Colonic mucosa (tissue), 4 donors: ENCODE data around the gene NFATC2IP. TPM values are rescaled to one million over a fixed set of nuclear protein-coding genes. Genes with fewer than 3 reads are reported as not detected.

Source experiments
- DNase-seq: peaks from one replicate; pipeline ENCODE4 v3.0.0-alpha.2; 2020
- H3K27ac ChIP-seq: fragments of 200-600 bp; one replicate; pipeline ENCODE4 v1.8.0; 2021
- H3K27me3 ChIP-seq: fragments of 200-600 bp; one replicate; pipeline ENCODE4 v1.8.0; 2021
- H3K36me3 ChIP-seq: fragments of 200-600 bp; one replicate; pipeline ENCODE4 v1.8.0; 2021
- H3K4me1 ChIP-seq: fragments of 200-600 bp; one replicate; pipeline ENCODE4 v1.8.0; 2021; ENCODE audit warnings: mild to moderate bottlenecking
- H3K4me3 ChIP-seq: fragments of 200-600 bp; one replicate; pipeline ENCODE4 v1.8.0; 2021
- H3K9ac ChIP-seq, 2 donors: one replicate each; pipeline ENCODE4 v1.7.0; 2013; ENCODE audit warnings: control low read depth in 2 of 2, low read depth in 2 of 2, low read length in 2 of 2
- H3K9me3 ChIP-seq: fragments of 200-600 bp; one replicate; pipeline ENCODE4 v1.8.0; 2021
- intact Hi-C: fragments of 100-400 bp; cut with DNase I; formaldehyde crosslinking; loops from one replicate; pipeline ENCODE4 v1.14.1; 2022
- total RNA-seq, 2 donors: library from RNA; stranded (reverse); fragmentation: NEBNext Ultra II Directional in 1 of 2; extraction: Animal tissue kit (Norgen Biotek cat#: 25700) in 1 of 2; gene quantifications; one replicate each; pipeline ENCODE4 v1.2.1, GENCODE V29; 2021
- TF ChIP-seq, protein P1 (sequence below): fragments of 200-600 bp; IDR thresholded peaks from one replicate; pipeline ENCODE4 v1.8.0; 2022; ENCODE audit warnings: antibody characterized with exemption, mild to moderate bottlenecking
- donor health status: healthy.
- donor health status: DM: no; HTN: no; CAD: no.
- donor health status: DM: no; HTN: no; CAD: no.

The NFATC2IP gene
- 10 to 100 TPM; 33.3 to 57.1 TPM for total RNA-seq

DNA sequence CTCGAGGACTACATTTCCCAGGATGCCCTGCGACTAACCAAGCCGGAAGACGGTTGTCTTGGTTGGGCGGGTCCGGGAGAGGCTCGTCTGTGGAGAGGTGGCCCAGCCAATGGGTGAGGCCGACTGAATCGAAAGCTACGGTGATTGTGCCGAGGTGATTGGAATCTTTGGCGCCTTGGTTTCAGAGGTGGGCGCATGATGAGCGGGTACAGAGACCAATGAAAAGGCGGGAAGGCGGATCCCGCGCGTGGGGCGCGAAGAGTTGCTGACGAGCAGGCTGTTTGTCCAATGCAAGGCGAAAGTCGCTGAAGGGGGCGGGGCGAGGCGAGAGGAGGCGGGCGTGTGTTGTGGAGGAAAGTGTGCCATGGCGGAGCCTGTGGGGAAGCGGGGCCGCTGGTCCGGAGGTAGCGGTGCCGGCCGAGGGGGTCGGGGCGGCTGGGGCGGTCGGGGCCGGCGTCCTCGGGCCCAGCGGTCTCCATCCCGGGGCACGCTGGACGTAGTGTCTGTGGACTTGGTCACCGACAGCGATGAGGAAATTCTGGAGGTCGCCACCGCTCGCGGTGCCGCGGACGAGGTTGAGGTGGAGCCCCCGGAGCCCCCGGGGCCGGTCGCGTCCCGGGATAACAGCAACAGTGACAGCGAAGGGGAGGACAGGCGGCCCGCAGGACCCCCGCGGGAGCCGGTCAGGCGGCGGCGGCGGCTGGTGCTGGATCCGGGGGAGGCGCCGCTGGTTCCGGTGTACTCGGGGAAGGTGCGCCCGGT is at the start of gene NFATC2IP:
NFATC2IP (plus strand) TSS at position 290 of the 762 bp plus-strand sequence; CDS start at position 365, 75 bp downstream.
- Histone ChIP-seq H3K4me1 (peaks cover 7% of the 10 kb centered on the region), H3K9me3 (no peaks in the 10 kb centered on the region), H3K27me3 (no peaks in the 10 kb centered on the region), H3K36me3 (no peaks in the 10 kb centered on the region), H3K27ac (peak within 1 kb of the TSS; percentile 82), H3K9ac (peak within 1 kb of the TSS; percentile 76 to 94), H3K4me3 (peak within 1 kb of the TSS; percentile 99)
- DNase-seq = peak; percentile 100
- TF ChIP-seq, protein P1, sequence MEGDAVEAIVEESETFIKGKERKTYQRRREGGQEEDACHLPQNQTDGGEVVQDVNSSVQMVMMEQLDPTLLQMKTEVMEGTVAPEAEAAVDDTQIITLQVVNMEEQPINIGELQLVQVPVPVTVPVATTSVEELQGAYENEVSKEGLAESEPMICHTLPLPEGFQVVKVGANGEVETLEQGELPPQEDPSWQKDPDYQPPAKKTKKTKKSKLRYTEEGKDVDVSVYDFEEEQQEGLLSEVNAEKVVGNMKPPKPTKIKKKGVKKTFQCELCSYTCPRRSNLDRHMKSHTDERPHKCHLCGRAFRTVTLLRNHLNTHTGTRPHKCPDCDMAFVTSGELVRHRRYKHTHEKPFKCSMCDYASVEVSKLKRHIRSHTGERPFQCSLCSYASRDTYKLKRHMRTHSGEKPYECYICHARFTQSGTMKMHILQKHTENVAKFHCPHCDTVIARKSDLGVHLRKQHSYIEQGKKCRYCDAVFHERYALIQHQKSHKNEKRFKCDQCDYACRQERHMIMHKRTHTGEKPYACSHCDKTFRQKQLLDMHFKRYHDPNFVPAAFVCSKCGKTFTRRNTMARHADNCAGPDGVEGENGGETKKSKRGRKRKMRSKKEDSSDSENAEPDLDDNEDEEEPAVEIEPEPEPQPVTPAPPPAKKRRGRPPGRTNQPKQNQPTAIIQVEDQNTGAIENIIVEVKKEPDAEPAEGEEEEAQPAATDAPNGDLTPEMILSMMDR = no peak
- intact Hi-C loops = no loop called here

DNA sequence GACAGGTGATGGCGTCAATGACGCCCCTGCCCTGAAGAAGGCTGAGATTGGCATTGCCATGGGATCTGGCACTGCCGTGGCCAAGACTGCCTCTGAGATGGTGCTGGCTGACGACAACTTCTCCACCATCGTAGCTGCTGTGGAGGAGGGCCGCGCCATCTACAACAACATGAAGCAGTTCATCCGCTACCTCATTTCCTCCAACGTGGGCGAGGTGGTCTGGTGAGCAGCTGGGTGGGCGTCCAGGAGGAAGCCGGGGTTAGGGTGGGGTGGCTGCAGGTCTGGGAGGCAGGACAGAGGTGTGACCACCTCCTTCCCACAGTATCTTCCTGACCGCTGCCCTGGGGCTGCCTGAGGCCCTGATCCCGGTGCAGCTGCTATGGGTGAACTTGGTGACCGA is 48.9 kb upstream of the NFATC2IP start:
- Histone ChIP-seq H3K4me3 (no peak overlapping the region), H3K36me3 (no peaks in the 10 kb centered on the region), H3K27me3 (no peaks in the 10 kb centered on the region), H3K9me3 (no peaks in the 10 kb centered on the region), H3K9ac (no peak overlapping the region), H3K27ac (no peak overlapping the region), H3K4me1 (no peaks in the 10 kb centered on the region)
- DNase-seq = no peak
- TF ChIP-seq, protein P1 = no peak
- intact Hi-C loops = no loop called here

DNA sequence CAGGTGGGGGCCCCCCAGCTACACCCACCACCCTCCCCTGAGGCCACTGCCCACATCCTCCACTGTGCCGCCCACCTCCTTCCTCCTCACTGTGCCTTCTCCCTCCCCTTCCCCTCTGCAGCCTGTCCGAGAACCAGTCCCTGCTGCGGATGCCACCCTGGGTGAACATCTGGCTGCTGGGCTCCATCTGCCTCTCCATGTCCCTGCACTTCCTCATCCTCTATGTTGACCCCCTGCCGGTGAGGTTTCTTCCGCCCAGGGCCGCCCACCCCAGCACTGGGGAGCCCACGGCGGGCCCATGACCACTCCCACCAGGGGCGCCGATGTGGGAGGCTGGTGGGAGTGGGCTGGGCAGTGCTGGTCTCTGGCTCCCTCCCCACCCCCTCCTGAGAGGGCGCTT is 47.8 kb upstream of the NFATC2IP start:
- H3K27me3 ChIP-seq = no peaks in the 10 kb centered on the region
- H3K36me3 ChIP-seq = no peaks in the 10 kb centered on the region
- H3K4me1 ChIP-seq = no peaks in the 10 kb centered on the region
- TF ChIP-seq, protein P1 = no peak
- no peak overlapping the region for H3K9ac ChIP-seq
- no peak overlapping the region for H3K27ac ChIP-seq
- H3K9me3 ChIP-seq = no peaks in the 10 kb centered on the region
- intact Hi-C loops = no loop called here
- H3K4me3 ChIP-seq = no peak overlapping the region
- DNase-seq = no peak

DNA sequence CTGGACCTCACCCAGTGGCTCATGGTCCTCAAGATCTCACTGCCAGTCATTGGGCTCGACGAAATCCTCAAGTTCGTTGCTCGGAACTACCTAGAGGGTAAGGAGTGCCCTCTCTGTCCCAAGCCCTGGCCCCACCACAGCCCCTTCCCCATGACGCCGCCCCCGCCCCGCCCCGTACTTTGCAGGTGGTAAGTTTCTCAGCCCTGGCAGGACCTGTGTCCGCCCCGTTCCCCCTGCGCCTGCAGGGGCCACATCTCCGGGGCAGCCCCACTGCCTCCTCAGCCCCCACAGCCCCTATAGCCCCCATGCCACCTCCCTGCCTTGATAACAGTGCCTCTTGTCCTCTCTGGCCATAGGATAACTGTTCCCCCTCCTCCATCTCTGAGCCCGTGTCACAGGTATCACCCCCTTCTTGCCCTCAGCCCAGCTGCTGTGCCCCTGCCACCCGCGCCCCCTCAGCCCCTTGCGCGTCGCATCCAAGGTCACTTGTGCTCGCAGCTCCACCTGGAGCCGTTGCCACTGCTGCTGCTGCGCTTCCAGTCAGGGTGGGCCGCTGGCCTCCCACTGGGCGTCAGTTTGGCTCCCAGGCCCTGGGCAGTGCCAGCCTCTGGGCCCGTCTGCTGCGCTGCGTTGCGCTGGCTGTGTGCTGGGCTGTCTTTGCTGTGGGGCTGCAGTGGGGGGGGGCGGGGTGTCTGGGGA is 47.2 kb upstream of the NFATC2IP start:
- H3K9ac ChIP-seq = no peak overlapping the region
- DNase-seq = no peak
- intact Hi-C loops = no loop called here
- no peaks in the 10 kb centered on the region for H3K9me3 ChIP-seq
- H3K27ac ChIP-seq = no peak overlapping the region
- no peaks in the 10 kb centered on the region for H3K36me3 ChIP-seq
- H3K27me3 ChIP-seq = no peaks in the 10 kb centered on the region
- H3K4me3 ChIP-seq = no peak overlapping the region
- TF ChIP-seq, protein P1 = no peak
- H3K4me1 ChIP-seq = no peaks in the 10 kb centered on the region

DNA sequence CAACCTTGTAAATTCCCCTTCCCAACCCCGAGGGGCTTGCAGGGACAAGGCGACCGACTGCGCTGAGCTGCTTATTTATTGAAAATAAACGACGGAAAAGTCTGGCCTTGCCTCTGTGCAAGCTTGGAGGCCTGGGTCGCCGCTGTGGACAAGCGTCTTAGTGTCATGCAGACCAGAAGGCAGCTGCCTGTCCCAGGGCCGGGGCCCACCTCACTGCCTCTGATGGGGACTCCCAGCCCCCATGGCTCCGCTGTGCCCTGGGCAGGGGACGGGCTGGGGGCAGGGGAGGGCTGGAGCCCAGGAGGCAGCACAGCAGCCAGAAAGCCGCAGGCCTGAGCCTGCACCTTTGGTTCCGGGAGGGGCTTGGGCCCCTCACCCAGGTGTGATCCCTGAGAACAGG is 46.4 kb upstream of the NFATC2IP start:
- H3K9me3 ChIP-seq = no peaks in the 10 kb centered on the region
- no peak overlapping the region for H3K4me3 ChIP-seq
- no peaks in the 10 kb centered on the region for H3K36me3 ChIP-seq
- no peak overlapping the region for H3K9ac ChIP-seq
- intact Hi-C loops = no loop called here
- H3K27me3 ChIP-seq = no peaks in the 10 kb centered on the region
- H3K4me1 ChIP-seq = no peaks in the 10 kb centered on the region
- no peak for DNase-seq
- no peak overlapping the region for H3K27ac ChIP-seq
- TF ChIP-seq, protein P1 = no peak
